BE2C (cell line): Measurements from ENCODE around the gene RBM6.

Experiments used
- DNase-seq: peaks from one replicate; pipeline ENCODE4 v3.0.0-alpha.2; 2020
- H3K27me3 ChIP-seq: fragments of 250-450 bp; sonication (Bioruptor Pico); 2 replicates; pipeline ENCODE4 v1.5.1; 2020; ENCODE audit warnings: mild to moderate bottlenecking
- H3K36me3 ChIP-seq: fragments of 250-450 bp; sonication (Bioruptor Pico); 2 replicates; pipeline ENCODE4 v1.5.1; 2020; ENCODE audit warnings: mild to moderate bottlenecking
- H3K4me1 ChIP-seq: fragments of 250-450 bp; sonication (Bioruptor Pico); 2 replicates; pipeline ENCODE4 v1.5.1; 2020
- H3K4me3 ChIP-seq: 2 replicates; pipeline ENCODE4 v1.5.1; 2011; ENCODE audit warnings: low read depth, low read length
- H3K9me3 ChIP-seq: fragments of 250-450 bp; sonication (Bioruptor Pico); 2 replicates; pipeline ENCODE4 v1.5.1; 2020
- CTCF ChIP-seq: IDR thresholded peaks from 2 replicates; pipeline ENCODE4 v1.5.1; 2012; ENCODE audit warnings: mild to moderate bottlenecking, low read depth, low read length

RBM6 gene

DNA sequence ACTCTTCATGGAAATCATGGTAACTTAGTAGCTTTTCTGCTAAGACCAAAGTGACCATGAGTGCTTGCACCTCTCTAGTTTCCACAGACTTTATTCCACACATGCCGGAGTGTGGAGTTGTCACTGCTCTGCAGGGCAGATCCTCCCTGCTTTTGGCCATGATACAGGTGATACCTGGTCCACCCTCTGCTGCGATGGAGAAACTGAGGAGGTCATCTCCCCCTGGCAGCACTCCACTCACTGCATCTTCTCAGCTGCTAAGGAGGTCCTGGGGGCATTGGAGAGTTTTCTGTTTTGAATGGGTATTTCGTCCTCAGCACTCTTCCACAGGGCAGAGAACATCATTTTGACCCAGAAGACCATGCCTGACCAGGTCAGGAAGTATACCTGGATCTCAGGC is 179.8 kb downstream of the RBM6 start:
- Histone ChIP-seq H3K36me3 (peaks cover 25% of the 10 kb centered on the region), H3K9me3 (no peaks in the 10 kb centered on the region), H3K4me3 (no peak overlapping the region), H3K4me1 (peaks cover 16% of the 10 kb centered on the region), H3K27me3 (no peaks in the 10 kb centered on the region)
- TF ChIP-seq CTCF: no peak
- DNase-seq: no peak

GRCh38 chr3:50120364-50121071 is 180.6 kb downstream of the RBM6 start:
- no peak for DNase-seq
- Histone ChIP-seq H3K9me3 (no peaks in the 10 kb centered on the region), H3K27me3 (no peaks in the 10 kb centered on the region), H3K36me3 (peaks cover 18% of the 10 kb centered on the region), H3K4me3 (no peak overlapping the region), H3K4me1 (peaks cover 17% of the 10 kb centered on the region)
- no peak for TF ChIP-seq CTCF

- H3K36me3 ChIP-seq: peaks cover 10% of the 10 kb centered on the region
- DNase-seq: peak; percentile 74
- no peaks in the 10 kb centered on the region for H3K27me3 ChIP-seq
- no peak overlapping the region for H3K4me3 ChIP-seq
- TF ChIP-seq CTCF: peak; percentile 74
- peaks cover 26% of the 10 kb centered on the region for H3K4me1 ChIP-seq
- H3K9me3 ChIP-seq: no peaks in the 10 kb centered on the region
Observed at GRCh38 chr3:50121072-50122032, 181.4 kb downstream of the RBM6 start.

DNA sequence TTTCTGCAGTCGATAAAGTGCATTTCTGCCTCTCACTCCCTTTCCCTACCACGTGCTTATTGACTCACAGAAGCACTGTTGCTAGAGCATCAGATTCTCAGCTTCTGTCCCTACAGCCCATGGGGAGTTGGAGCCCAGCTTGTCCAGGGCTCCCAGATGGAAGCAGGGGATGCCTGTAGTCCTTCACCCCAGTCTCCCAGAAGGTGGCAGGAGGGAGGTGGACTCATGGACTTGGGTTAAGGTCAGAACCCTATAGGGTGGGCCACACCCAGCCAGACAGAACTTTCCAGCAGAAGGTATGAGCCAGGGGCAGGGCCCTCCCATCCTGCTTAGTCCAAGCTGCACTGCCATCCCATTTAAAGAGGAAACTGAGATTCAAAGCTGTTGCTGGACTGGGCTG is 182.1 kb downstream of the RBM6 start:
- TF ChIP-seq CTCF: no peak
- no peaks in the 10 kb centered on the region for H3K27me3 ChIP-seq
- peaks cover 3% of the 10 kb centered on the region for H3K36me3 ChIP-seq
- no peak overlapping the region for H3K4me3 ChIP-seq
- no peak for DNase-seq
- H3K9me3 ChIP-seq: no peaks in the 10 kb centered on the region
- peaks cover 28% of the 10 kb centered on the region for H3K4me1 ChIP-seq

DNA sequence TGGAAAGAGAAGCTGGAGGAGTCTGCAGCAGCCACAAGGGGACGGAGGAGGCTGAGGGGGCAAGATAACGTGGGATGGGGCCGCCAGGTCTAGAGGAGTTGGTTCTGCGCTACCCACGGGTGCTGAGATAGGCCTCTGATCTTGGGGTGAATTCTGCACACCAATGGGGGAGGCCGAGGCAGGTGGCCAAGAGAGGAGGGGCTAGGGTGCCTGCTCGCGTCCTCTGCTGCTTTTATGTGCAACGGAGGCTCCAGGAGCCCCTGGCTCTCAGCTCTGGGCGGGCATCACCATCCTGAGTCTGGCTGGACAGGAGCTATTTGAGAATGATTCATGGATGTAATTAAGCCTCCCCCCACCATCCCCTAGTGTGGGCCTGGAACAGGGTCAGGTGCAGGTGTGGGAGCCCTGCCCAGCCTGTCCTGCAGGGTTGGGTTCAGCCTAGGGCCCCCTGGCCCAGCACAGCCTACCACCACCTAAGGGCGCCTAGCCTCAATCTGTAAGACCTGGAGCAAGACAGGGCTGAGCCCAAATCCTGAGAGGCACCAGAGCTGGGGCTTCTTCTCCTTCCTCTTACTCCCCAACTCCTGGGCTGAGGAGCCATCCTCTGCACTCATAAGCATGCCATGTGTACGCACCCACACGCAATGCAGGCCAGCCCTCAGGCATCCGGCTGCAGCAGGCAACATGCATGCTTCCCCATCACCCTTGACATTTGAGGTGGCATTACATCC is 182.9 kb downstream of the RBM6 start:
- Histone ChIP-seq H3K4me1 (peaks cover 28% of the 10 kb centered on the region), H3K36me3 (no peaks in the 10 kb centered on the region; the same call in none of the 2 replicates), H3K4me3 (no peak overlapping the region), H3K9me3 (no peaks in the 10 kb centered on the region), H3K27me3 (no peaks in the 10 kb centered on the region)
- DNase-seq: no peak
- no peak for TF ChIP-seq CTCF
